HepG2 (cell line): ENCODE data around the gene UEVLD. TPM values are rescaled to one million over a fixed set of nuclear protein-coding genes. Genes with fewer than 3 reads are reported as not detected.

ENCODE experiments used
- ISL2 ChIP-seq: sonication (generic); formaldehyde crosslinking; IDR thresholded peaks from 2 replicates; pipeline ENCODE4 v1.5.0; 2020; ENCODE audit warnings: missing genetic modification reagents
- TBL1XR1 ChIP-seq: fragments of 150-350 bp; IDR thresholded peaks from 2 replicates; pipeline ENCODE4 v1.6.1; 2014; ENCODE audit warnings: borderline replicate concordance, low read length; ENCODE audit not compliant: partially characterized antibody
- TBP ChIP-seq: sonication (generic); formaldehyde crosslinking; IDR thresholded peaks from 2 replicates; pipeline ENCODE4 v1.5.0; 2020; ENCODE audit warnings: missing genetic modification reagents
- U2AF2 ChIP-seq: fragments of 200-400 bp; formaldehyde crosslinking; IDR thresholded peaks from 2 replicates; pipeline ENCODE4 v1.6.1; 2017; ENCODE audit warnings: low read depth, mild to moderate bottlenecking, low read length
- ZNF224 ChIP-seq: sonication (generic); formaldehyde crosslinking; IDR thresholded peaks from 2 replicates; pipeline ENCODE4 v1.5.0; 2020; ENCODE audit warnings: mild to moderate bottlenecking, missing genetic modification reagents
- ZNF235 ChIP-seq: sonication (generic); formaldehyde crosslinking; IDR thresholded peaks from 2 replicates; pipeline ENCODE4 v1.8.1; 2023; ENCODE audit warnings: mild to moderate bottlenecking, missing genetic modification reagents, borderline replicate concordance
- ZNF253 ChIP-seq: sonication (generic); formaldehyde crosslinking; IDR thresholded peaks from 2 replicates; pipeline ENCODE4 v1.8.0; 2022; ENCODE audit warnings: mild to moderate bottlenecking, missing genetic modification reagents, borderline replicate concordance
- ZNF292 ChIP-seq: sonication (generic); formaldehyde crosslinking; IDR thresholded peaks from 2 replicates; pipeline ENCODE4 v1.8.1; 2022; ENCODE audit warnings: mild to moderate bottlenecking, low read depth, missing genetic modification reagents, borderline replicate concordance
- ZNF33A ChIP-seq: sonication (generic); formaldehyde crosslinking; IDR thresholded peaks from 2 replicates; pipeline ENCODE4 v1.5.1; 2020; ENCODE audit warnings: missing genetic modification reagents, mild to moderate bottlenecking, moderate library complexity, borderline replicate concordance
- ZNF430 ChIP-seq: sonication (generic); formaldehyde crosslinking; IDR thresholded peaks from 2 replicates; pipeline ENCODE4 v1.9.0; 2021; ENCODE audit warnings: mild to moderate bottlenecking, missing genetic modification reagents
- ZNF614 ChIP-seq: IDR thresholded peaks from 2 replicates; pipeline ENCODE4 v1.6.1; 2018; ENCODE audit warnings: missing biosample characterization, missing genetic modification reagents, inconsistent platforms, borderline replicate concordance
- ZNF7 ChIP-seq: IDR thresholded peaks from 2 replicates; pipeline ENCODE4 v1.6.1; 2016; ENCODE audit warnings: missing biosample characterization, missing genetic modification reagents
- polyA plus RNA-seq, 8 experiments: library from polyadenylated mRNA; depleted of rRNA in 3 of 8; stranded (reverse) in 7 of 8; unstranded in 1 of 8; fragments of >200 nt; fragmentation: Illumina TruSeq in 4 of 8; extraction: Trizol in 4 of 8; gene quantifications; 2 replicates each; pipeline versions ENCODE4 v1.2.1 to v1.2.3, GENCODE V29; 2011 to 2016; ENCODE audit warnings: low read depth in 4 of 8, missing spikeins in 1 of 8, mixed read lengths in 1 of 8; ENCODE audit not compliant: insufficient read depth in 1 of 8
- total RNA-seq, 5 experiments: library from RNA; depleted of rRNA; stranded (reverse); fragments of >200 nt; fragmentation: Illumina TruSeq; extraction: Trizol; gene quantifications; 2 replicates each; pipeline ENCODE4 v1.2.3, GENCODE V29; 2016; ENCODE audit warnings: low read depth in 1 of 5
- TF ChIP-seq, protein P1 (sequence below), 2 experiments: fragments of 450-650 bp in 1 of 2; sonication (generic) in 1 of 2; formaldehyde crosslinking in 1 of 2; IDR thresholded peaks; 2 replicates each; pipeline versions ENCODE4 v1.6.1 to v1.8.0; 2016 to 2022; ENCODE audit warnings: antibody characterized with exemption in 1 of 2, mild to moderate bottlenecking in 1 of 2, missing genetic modification reagents in 1 of 2
- TF ChIP-seq, protein P2 (sequence below): sonication (generic); formaldehyde crosslinking; IDR thresholded peaks from 2 replicates; pipeline ENCODE4 v1.8.0; 2022; ENCODE audit warnings: missing genetic modification reagents, mild to moderate bottlenecking, inconsistent platforms, borderline replicate concordance
- TF ChIP-seq, protein P3 (sequence below): sonication (generic); formaldehyde crosslinking; IDR thresholded peaks from 2 replicates; pipeline ENCODE4 v1.4.0; 2020; ENCODE audit warnings: missing genetic modification reagents, mild to moderate bottlenecking, borderline replicate concordance

The UEVLD gene
- total and polyA plus RNA-seq, 2 of the 13 experiments (the other 11 are each of a cell fraction or from before 2014, with no cell fraction given), result 5.7 to 13.7 TPM

DNA sequence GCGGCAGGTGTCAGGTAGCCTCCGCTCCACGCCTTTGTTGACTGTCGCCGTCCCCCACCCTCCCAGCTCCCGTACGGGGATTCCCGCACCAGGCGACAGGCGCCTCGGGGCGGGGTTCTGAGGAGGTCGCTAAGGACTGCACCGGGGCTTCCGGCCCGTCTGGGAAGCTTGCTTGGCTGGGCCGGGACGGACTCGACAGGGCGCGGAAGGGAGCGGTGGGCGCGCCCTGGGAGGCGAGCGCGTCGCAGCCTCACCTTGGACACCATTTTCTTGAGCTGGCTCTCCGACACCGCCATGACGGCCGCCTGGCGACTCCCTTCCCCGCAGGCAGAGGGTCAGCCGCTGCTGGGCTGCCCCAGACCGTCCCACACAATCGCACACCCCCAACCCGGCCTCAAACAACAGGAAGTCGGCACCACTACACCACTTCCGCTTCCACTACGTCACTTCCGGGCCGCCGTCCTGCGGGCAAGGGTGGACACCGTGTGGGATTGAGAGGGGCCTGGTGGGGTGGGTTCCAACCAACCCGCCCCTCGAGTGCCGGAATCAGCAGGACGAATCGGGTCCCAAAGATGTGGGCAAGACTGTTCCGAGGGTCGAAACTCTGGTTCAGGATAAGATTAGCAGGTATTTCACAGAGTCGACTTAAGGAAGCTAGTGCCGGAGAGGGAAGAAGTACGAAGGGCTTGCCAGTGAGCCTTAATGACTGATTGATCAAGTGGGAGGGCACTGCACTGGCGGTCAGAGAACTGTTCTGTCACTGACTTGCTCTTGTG is 61.8 kb downstream of the UEVLD start, which contains the start of gene TSG101 (continued):
- TF ChIP-seq, protein P1, sequence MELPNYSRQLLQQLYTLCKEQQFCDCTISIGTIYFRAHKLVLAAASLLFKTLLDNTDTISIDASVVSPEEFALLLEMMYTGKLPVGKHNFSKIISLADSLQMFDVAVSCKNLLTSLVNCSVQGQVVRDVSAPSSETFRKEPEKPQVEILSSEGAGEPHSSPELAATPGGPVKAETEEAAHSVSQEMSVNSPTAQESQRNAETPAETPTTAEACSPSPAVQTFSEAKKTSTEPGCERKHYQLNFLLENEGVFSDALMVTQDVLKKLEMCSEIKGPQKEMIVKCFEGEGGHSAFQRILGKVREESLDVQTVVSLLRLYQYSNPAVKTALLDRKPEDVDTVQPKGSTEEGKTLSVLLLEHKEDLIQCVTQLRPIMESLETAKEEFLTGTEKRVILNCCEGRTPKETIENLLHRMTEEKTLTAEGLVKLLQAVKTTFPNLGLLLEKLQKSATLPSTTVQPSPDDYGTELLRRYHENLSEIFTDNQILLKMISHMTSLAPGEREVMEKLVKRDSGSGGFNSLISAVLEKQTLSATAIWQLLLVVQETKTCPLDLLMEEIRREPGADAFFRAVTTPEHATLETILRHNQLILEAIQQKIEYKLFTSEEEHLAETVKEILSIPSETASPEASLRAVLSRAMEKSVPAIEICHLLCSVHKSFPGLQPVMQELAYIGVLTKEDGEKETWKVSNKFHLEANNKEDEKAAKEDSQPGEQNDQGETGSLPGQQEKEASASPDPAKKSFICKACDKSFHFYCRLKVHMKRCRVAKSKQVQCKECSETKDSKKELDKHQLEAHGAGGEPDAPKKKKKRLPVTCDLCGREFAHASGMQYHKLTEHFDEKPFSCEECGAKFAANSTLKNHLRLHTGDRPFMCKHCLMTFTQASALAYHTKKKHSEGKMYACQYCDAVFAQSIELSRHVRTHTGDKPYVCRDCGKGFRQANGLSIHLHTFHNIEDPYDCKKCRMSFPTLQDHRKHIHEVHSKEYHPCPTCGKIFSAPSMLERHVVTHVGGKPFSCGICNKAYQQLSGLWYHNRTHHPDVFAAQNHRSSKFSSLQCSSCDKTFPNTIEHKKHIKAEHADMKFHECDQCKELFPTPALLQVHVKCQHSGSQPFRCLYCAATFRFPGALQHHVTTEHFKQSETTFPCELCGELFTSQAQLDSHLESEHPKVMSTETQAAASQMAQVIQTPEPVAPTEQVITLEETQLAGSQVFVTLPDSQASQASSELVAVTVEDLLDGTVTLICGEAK (IDR thresholded peaks at IDR 0.05), result peak; percentile 94
- TF ChIP-seq, protein P1 (CRISPR knock-in tag; IDR thresholded peaks at IDR 0.05), result peak; percentile 63; the same call in 1 of the 2 replicates
- TF ChIP-seq ZNF253 (CRISPR knock-in tag) (no peak), ZNF614 (0 out of 2 replicates have a peak, but pooled peaks have one; percentile 41), U2AF2 (0 out of 2 replicates have a peak, but pooled peaks have one; percentile 41), ZNF235 (CRISPR knock-in tag) (no peak), ZNF224 (CRISPR knock-in tag) (no peak), TBP (CRISPR knock-in tag) (no peak), ISL2 (CRISPR knock-in tag) (peak; percentile 64; the same call in 1 of the 2 replicates), TBL1XR1 (peak; percentile 19), ZNF430 (CRISPR knock-in tag) (peak; percentile 60), ZNF292 (peak; percentile 58; the same call in 1 of the 2 replicates), ZNF7 (no peak), ZNF33A (CRISPR knock-in tag) (no peak)
- TF ChIP-seq, protein P2, sequence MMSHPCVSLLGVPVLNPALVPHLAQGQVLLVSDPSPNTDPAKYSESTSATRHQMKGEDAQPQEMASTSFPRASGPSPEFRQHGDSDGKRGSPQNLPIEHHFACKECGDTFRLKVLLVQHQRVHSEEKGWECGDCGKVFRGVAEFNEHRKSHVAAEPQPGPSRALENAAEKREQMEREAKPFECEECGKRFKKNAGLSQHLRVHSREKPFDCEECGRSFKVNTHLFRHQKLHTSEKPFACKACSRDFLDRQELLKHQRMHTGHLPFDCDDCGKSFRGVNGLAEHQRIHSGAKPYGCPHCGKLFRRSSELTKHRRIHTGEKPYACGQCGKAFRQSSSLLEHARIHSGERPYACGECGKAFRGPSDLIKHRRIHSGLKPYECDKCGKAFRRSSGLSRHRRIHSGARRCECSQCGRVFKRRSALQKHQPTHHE (CRISPR knock-in tag), result peak; percentile 82; the same call in 1 of the 2 replicates
- TF ChIP-seq, protein P3, sequence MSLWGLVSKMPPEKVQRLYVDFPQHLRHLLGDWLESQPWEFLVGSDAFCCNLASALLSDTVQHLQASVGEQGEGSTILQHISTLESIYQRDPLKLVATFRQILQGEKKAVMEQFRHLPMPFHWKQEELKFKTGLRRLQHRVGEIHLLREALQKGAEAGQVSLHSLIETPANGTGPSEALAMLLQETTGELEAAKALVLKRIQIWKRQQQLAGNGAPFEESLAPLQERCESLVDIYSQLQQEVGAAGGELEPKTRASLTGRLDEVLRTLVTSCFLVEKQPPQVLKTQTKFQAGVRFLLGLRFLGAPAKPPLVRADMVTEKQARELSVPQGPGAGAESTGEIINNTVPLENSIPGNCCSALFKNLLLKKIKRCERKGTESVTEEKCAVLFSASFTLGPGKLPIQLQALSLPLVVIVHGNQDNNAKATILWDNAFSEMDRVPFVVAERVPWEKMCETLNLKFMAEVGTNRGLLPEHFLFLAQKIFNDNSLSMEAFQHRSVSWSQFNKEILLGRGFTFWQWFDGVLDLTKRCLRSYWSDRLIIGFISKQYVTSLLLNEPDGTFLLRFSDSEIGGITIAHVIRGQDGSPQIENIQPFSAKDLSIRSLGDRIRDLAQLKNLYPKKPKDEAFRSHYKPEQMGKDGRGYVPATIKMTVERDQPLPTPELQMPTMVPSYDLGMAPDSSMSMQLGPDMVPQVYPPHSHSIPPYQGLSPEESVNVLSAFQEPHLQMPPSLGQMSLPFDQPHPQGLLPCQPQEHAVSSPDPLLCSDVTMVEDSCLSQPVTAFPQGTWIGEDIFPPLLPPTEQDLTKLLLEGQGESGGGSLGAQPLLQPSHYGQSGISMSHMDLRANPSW (CRISPR knock-in tag), result peak; percentile 59; the same call in 1 of the 2 replicates
